Cardiac fibroblast (primary cell): ENCODE data around the gene ZNF573.

Experiments used
- DNase-seq, 2 donors: peaks; one replicate each; pipeline versions ENCODE4 v3.0.0 to v3.0.0-alpha.2; 2010; ENCODE audit warnings: low read depth in 2 of 2
- H3K4me3 ChIP-seq, 2 donors: replicated peaks in 1 of 2; 1 replicate in 1 of 2; 2 replicates in 1 of 2; pipeline ENCODE4 v1.5.1; 2011; ENCODE audit warnings: low read depth in 2 of 2, low read length in 2 of 2, mild to moderate bottlenecking in 2 of 2, moderate library complexity in 1 of 2
- CTCF ChIP-seq: IDR thresholded peaks from one replicate; pipeline ENCODE4 v1.5.1; 2011; ENCODE audit warnings: low read depth, mild to moderate bottlenecking, low read length, inconsistent platforms

ZNF573 gene

GRCh38 chr19:37698216-37698615 is 81.2 kb downstream of the ZNF573 start:
- H3K4me3 ChIP-seq: no peak overlapping the region
- TF ChIP-seq CTCF: no peak
- peak in 1 of 2 donors; percentile 5 for DNase-seq

GRCh38 chr19:37695144-37695899 is 84.1 kb downstream of the ZNF573 start:
- TF ChIP-seq CTCF: no peak
- no peak overlapping the region for H3K4me3 ChIP-seq
- no peak for DNase-seq

GRCh38 chr19:37692956-37693620 is 86.3 kb downstream of the ZNF573 start:
- no peak for DNase-seq
- H3K4me3 ChIP-seq: no peak overlapping the region
- TF ChIP-seq CTCF: no peak

GRCh38 chr19:37691881-37692504 is 87.4 kb downstream of the ZNF573 start:
- peak overlapping the region; percentile 53 to 63 for H3K4me3 ChIP-seq

More at GRCh38 chr19:37691881-37692504, 87.4 kb downstream of the ZNF573 start:
- TF ChIP-seq CTCF: no peak
- peak; percentile 86 to 92 for DNase-seq
